PC-3 (cell line): ENCODE results near the gene AGER. TPM values are rescaled to one million over a fixed set of nuclear protein-coding genes. Genes with fewer than 3 reads are reported as not detected.

Experiments
- ATAC-seq: fragments of 200-7000 bp; cut with Tn5 transposase; 2 replicates; pipeline ENCODE4 v1.9.1; 2020; ENCODE audit warnings: mild to moderate bottlenecking, moderate library complexity
- BruUV-seq: library from RNA; stranded (reverse); fragments of 400-500 nt; replicated peaks from 2 replicates; lab custom pipeline; 2021; lab: Mats Ljungman, UMichigan
- CTCF ChIA-PET: fragments of 300-600 bp; sonication (Branson Sonifier 250); formaldehyde crosslinking; loops from one replicate; lab custom pipeline; 2022; ENCODE audit warnings: antibody characterized with exemption; lab: Charles Lee
- POLR2A ChIA-PET: fragments of 300-600 bp; sonication (Branson Sonifier 250); formaldehyde crosslinking; loops from one replicate; lab custom pipeline; 2022; ENCODE audit warnings: antibody characterized with exemption; ENCODE audit not compliant: unreplicated experiment; lab: Charles Lee
- DNase-seq: peaks from one replicate; pipeline ENCODE4 v3.0.0-alpha.2; 2015
- H2AFZ ChIP-seq: fragments of 300-600 bp; sonication (generic); 2 replicates; pipeline ENCODE4 v1.6.0; 2016; ENCODE audit warnings: antibody characterized with exemption, low read length
- H3F3A ChIP-seq: fragments of 300-600 bp; sonication (generic); one replicate; pipeline ENCODE4 v1.6.0; 2017; ENCODE audit warnings: antibody characterized with exemption, low read length, control low read depth, mild to moderate bottlenecking; ENCODE audit not compliant: unreplicated experiment
- H3K27ac ChIP-seq: fragments of 300-600 bp; sonication (generic); 2 replicates; pipeline ENCODE4 v1.5.1; 2016; ENCODE audit warnings: mild to moderate bottlenecking, low read length
- H3K27me3 ChIP-seq: fragments of 300-600 bp; sonication (generic); 2 replicates; pipeline ENCODE4 v1.6.1; 2016; ENCODE audit warnings: low read length, mixed read lengths
- H3K36me3 ChIP-seq: fragments of 300-600 bp; sonication (generic); 2 replicates; pipeline ENCODE4 v1.6.1; 2016; ENCODE audit warnings: low read depth, mixed run types, low read length, mixed read lengths
- H3K4me1 ChIP-seq: fragments of 300-600 bp; sonication (generic); 2 replicates; pipeline ENCODE4 v1.5.1; 2016; ENCODE audit warnings: low read length; ENCODE audit not compliant: insufficient read depth
- H3K4me2 ChIP-seq: fragments of 300-600 bp; sonication (generic); 2 replicates; pipeline ENCODE4 v1.6.0; 2016; ENCODE audit warnings: low read length
- H3K4me3 ChIP-seq: fragments of 300-600 bp; sonication (generic); 2 replicates; pipeline ENCODE4 v1.5.1; 2016; ENCODE audit warnings: mild to moderate bottlenecking, low read length, mixed read lengths
- H3K79me2 ChIP-seq: fragments of 300-600 bp; sonication (generic); 2 replicates; pipeline ENCODE4 v1.6.1; 2017; ENCODE audit warnings: low read length, mixed read lengths
- H3K9ac ChIP-seq: fragments of 300-600 bp; sonication (generic); 2 replicates; pipeline ENCODE4 v1.6.0; 2016; ENCODE audit warnings: mild to moderate bottlenecking, low read length
- H3K9me2 ChIP-seq: fragments of 300-600 bp; sonication (generic); replicated peaks from 2 replicates; pipeline ENCODE4 v1.6.1; 2016; ENCODE audit warnings: mixed run types, low read length, mixed read lengths
- H3K9me3 ChIP-seq: fragments of 300-600 bp; sonication (generic); 2 replicates; pipeline ENCODE4 v1.6.1; 2016; ENCODE audit warnings: low read length, mixed read lengths
- H4K20me1 ChIP-seq: fragments of 300-600 bp; sonication (generic); 2 replicates; pipeline ENCODE4 v1.6.1; 2016; ENCODE audit warnings: low read length, mixed read lengths
- EZH2 ChIP-seq: fragments of 300-600 bp; sonication (generic); IDR thresholded peaks from one replicate; pipeline ENCODE4 v1.6.1; 2017; ENCODE audit warnings: antibody characterized with exemption, mild to moderate bottlenecking, low read length; ENCODE audit not compliant: unreplicated experiment
- EZH2phosphoT487 ChIP-seq: fragments of 300-600 bp; sonication (generic); IDR thresholded peaks from 2 replicates; pipeline ENCODE4 v1.6.1; 2018; ENCODE audit warnings: mild to moderate bottlenecking, antibody characterized with exemption, low read length, borderline replicate concordance
- intact Hi-C: fragments of 100-400 bp; cut with micrococcal nuclease; formaldehyde crosslinking; loops from 2 replicates; pipeline ENCODE4 v1.9.0; 2023
- total RNA-seq: library from RNA; depleted of rRNA; stranded (reverse); fragments of >200 nt; gene quantifications from 2 replicates; pipeline ENCODE4 v1.2.3, GENCODE V29; 2014
- TF ChIP-seq, protein P1 (sequence below): fragments of 300-600 bp; sonication (generic); conservative IDR thresholded peaks from 2 replicates; pipeline ENCODE4 v1.5.1; 2017; ENCODE audit warnings: antibody characterized with exemption, low read depth, mild to moderate bottlenecking, low read length

AGER gene
- total RNA-seq, 1 experiment from 2014 or later, result 2.0 TPM

GRCh38 chr6:32151863-32152768 lies 31.9 kb downstream of the AGER start, which contains the start of gene PRRT1:
Gene PRRT1, minus strand, starts transcription at chr6:32151939. Its CDS starts 112 bp downstream, at chr6:32151827.
- POLR2A ChIA-PET, result interaction anchor here (0.7 kb wide), 1 partner anchor 23 kb away, joined by 3 read pairs; no protein-coding TSS in a partner anchor
- H3K9ac ChIP-seq, result 0 out of 2 replicates have a peak within 1 kb of the TSS, but pooled peaks have one; percentile 94
- no peak within 1 kb of the TSS for H2AFZ ChIP-seq
- no peak for DNase-seq
- H3K9me3 ChIP-seq, result no peaks in the 10 kb centered on the region
- peaks cover 12% of the 10 kb centered on the region for H3K4me1 ChIP-seq
- H3K9me2 ChIP-seq, result no peaks in the 10 kb centered on the region
- intact Hi-C loops, result no loop called here
- no peaks in the 10 kb centered on the region for H3F3A ChIP-seq
- H3K79me2 ChIP-seq, result peaks cover 29% of the 10 kb centered on the region
- TF ChIP-seq EZH2 (no peak), EZH2phosphoT487 (no peak)
- TF ChIP-seq, protein P1, sequence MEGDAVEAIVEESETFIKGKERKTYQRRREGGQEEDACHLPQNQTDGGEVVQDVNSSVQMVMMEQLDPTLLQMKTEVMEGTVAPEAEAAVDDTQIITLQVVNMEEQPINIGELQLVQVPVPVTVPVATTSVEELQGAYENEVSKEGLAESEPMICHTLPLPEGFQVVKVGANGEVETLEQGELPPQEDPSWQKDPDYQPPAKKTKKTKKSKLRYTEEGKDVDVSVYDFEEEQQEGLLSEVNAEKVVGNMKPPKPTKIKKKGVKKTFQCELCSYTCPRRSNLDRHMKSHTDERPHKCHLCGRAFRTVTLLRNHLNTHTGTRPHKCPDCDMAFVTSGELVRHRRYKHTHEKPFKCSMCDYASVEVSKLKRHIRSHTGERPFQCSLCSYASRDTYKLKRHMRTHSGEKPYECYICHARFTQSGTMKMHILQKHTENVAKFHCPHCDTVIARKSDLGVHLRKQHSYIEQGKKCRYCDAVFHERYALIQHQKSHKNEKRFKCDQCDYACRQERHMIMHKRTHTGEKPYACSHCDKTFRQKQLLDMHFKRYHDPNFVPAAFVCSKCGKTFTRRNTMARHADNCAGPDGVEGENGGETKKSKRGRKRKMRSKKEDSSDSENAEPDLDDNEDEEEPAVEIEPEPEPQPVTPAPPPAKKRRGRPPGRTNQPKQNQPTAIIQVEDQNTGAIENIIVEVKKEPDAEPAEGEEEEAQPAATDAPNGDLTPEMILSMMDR, result no peak
- no peaks in the 10 kb centered on the region for H3K36me3 ChIP-seq
- CTCF ChIA-PET, result no interaction called here
- H4K20me1 ChIP-seq, result no peaks in the 10 kb centered on the region
- no peak for ATAC-seq
- H3K4me3 ChIP-seq, result peak within 1 kb of the TSS; percentile 96; the same call in 1 of the 2 replicates
- BruUV-seq, result no TSS peak
- no peaks in the 10 kb centered on the region for H3K27me3 ChIP-seq
- H3K4me2 ChIP-seq, result peak within 1 kb of the TSS; percentile 95; the same call in 1 of the 2 replicates
- H3K27ac ChIP-seq, result no peak within 1 kb of the TSS

DNA sequence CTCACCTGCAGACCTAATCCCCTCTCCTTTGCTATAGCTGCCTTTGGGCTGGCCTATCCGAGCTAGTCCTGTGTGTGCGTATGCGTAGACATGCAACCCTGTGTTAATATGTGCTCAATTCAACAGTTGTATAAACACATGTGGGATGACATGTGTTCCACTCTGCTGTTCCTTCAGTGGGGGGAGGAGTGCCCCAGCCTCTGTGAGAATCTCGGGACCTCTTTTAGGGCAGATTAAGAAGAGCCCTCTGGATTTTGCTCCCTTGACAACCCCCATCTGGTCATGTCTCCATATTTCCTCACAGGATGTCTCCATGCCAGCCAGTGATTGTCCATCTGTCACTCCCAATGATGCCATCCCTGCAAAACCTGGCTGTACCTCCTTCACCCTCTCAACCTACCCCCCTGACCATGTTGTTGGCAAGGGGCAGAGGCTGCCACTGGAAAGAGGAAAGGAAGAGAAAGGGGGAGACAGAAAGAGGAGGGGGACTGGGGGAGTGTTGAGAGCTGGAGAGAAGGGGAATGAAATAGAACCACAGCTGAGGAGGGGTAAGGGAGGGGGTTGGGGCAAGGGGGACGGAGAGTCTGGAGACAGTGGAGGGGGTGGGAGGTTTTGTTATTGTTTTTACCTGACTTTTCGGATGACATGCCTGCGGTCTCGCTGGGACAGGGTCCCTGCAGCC lies 32.7 kb downstream of the AGER start:
- Histone ChIP-seq H3K27me3 (no peaks in the 10 kb centered on the region), H3F3A (no peaks in the 10 kb centered on the region), H3K36me3 (no peaks in the 10 kb centered on the region), H3K79me2 (peaks cover 23% of the 10 kb centered on the region), H3K9me3 (no peaks in the 10 kb centered on the region), H3K4me3 (no peak overlapping the region), H2AFZ (no peak overlapping the region), H3K4me2 (no peak overlapping the region), H4K20me1 (no peaks in the 10 kb centered on the region), H3K4me1 (peaks cover 12% of the 10 kb centered on the region), H3K9me2 (no peaks in the 10 kb centered on the region), H3K9ac (no peak overlapping the region), H3K27ac (no peak overlapping the region)
- ChIA-PET CTCF (no interaction called here), POLR2A (interaction anchor here (0.7 kb wide), 1 partner anchor 22 kb away, joined by 3 read pairs; no protein-coding TSS in a partner anchor)
- intact Hi-C loops, result no loop called here
- TF ChIP-seq, protein P1, result no peak
- TF ChIP-seq EZH2phosphoT487 (no peak), EZH2 (no peak)
- DNase-seq (no peak), ATAC-seq (no peak)
- no TSS peak for BruUV-seq
